ENCODE results near the gene HAUS8.
"Not testable (repeated sequence)": the region's sequence is repeated elsewhere in the genome, so short reads cannot be mapped to it uniquely, and the experiment has no call there.

Gene HAUS8

GRCh38 chr19:17020385-17020784, 54.9 kb downstream of the HAUS8 start:
- no peak overlapping the region for H3K4me3 ChIP-seq (ENCODE audit: low read length)
- no peaks in the 10 kb centered on the region for H4K20me1 ChIP-seq (ENCODE audit: insufficient read depth, low read length)
- H3K36me3 ChIP-seq (replicated peaks; ENCODE audit: low read depth, low read length): no peaks in the 10 kb centered on the region
- no peaks in the 10 kb centered on the region for H3K79me2 ChIP-seq (ENCODE audit: low read length)
- no peaks in the 10 kb centered on the region for H3K4me1 ChIP-seq (ENCODE audit: low read length)
- H3K9ac ChIP-seq (ENCODE audit: low read length): no peak overlapping the region
- no peaks in the 10 kb centered on the region for H3K9me3 ChIP-seq (ENCODE audit: insufficient read depth, low read length)
- TF ChIP-seq CTCF (IDR thresholded peaks at IDR 0.05; ENCODE audit: low read depth, low read length) (no peak), EZH2phosphoT487 (IDR thresholded peaks at IDR 0.05; ENCODE audit: low read depth) (no peak)
- peaks cover 7% of the 10 kb centered on the region; the same call in 1 of the 2 replicates for H3K27me3 ChIP-seq (ENCODE audit: low read depth, low read length)
- H3K4me2 ChIP-seq (ENCODE audit: low read length): no peak overlapping the region
- H2AFZ ChIP-seq (ENCODE audit: low read depth, low read length): 0 out of 2 replicates have a peak overlapping the region, but pooled peaks have one; percentile 1
- no peak overlapping the region for H3K27ac ChIP-seq (ENCODE audit: low read length)

- H3K27ac ChIP-seq (ENCODE audit: low read length); H3K4me3 ChIP-seq (ENCODE audit: low read length); H2AFZ ChIP-seq (ENCODE audit: low read depth, low read length); H3K9me3 ChIP-seq (ENCODE audit: insufficient read depth, low read length); H3K9ac ChIP-seq (ENCODE audit: low read length); H4K20me1 ChIP-seq (ENCODE audit: insufficient read depth, low read length); H3K4me2 ChIP-seq (ENCODE audit: low read length); H3K36me3 ChIP-seq (replicated peaks; ENCODE audit: low read depth, low read length); H3K27me3 ChIP-seq (ENCODE audit: low read depth, low read length); H3K4me1 ChIP-seq (ENCODE audit: low read length); H3K79me2 ChIP-seq (ENCODE audit: low read length): not testable (repeated sequence)
Observed at GRCh38 chr19:17014212-17014861, 60.9 kb downstream of the HAUS8 start.

- H3K79me2 ChIP-seq (ENCODE audit: low read length): no peaks in the 10 kb centered on the region
- TF ChIP-seq EZH2phosphoT487 (IDR thresholded peaks at IDR 0.05; ENCODE audit: low read depth) (no peak), CTCF (IDR thresholded peaks at IDR 0.05; ENCODE audit: low read depth, low read length) (no peak)
- no peaks in the 10 kb centered on the region; the same call in 1 of the 2 replicates for H3K27me3 ChIP-seq (ENCODE audit: low read depth, low read length)
- no peaks in the 10 kb centered on the region for H4K20me1 ChIP-seq (ENCODE audit: insufficient read depth, low read length)
- H3K36me3 ChIP-seq (replicated peaks; ENCODE audit: low read depth, low read length): no peaks in the 10 kb centered on the region
- no peak overlapping the region for H3K27ac ChIP-seq (ENCODE audit: low read length)
- H3K9me3 ChIP-seq (ENCODE audit: insufficient read depth, low read length): no peaks in the 10 kb centered on the region
- H2AFZ ChIP-seq (ENCODE audit: low read depth, low read length): no peak overlapping the region
- no peak overlapping the region for H3K9ac ChIP-seq (ENCODE audit: low read length)
- H3K4me3 ChIP-seq (ENCODE audit: low read length): no peak overlapping the region
- H3K4me1 ChIP-seq (ENCODE audit: low read length): no peaks in the 10 kb centered on the region
- no peak overlapping the region for H3K4me2 ChIP-seq (ENCODE audit: low read length)
Observed at GRCh38 chr19:17011485-17011884, 63.8 kb downstream of the HAUS8 start.

- no peak for TF ChIP-seq EZH2phosphoT487 (IDR thresholded peaks at IDR 0.05; ENCODE audit: low read depth)
- TF ChIP-seq CTCF (IDR thresholded peaks at IDR 0.05; ENCODE audit: low read depth, low read length): no peak
- H2AFZ ChIP-seq (ENCODE audit: low read depth, low read length): no peak overlapping the region
- H3K36me3 ChIP-seq (replicated peaks; ENCODE audit: low read depth, low read length): no peaks in the 10 kb centered on the region
- no peaks in the 10 kb centered on the region for H3K27me3 ChIP-seq (ENCODE audit: low read depth, low read length)
- no peaks in the 10 kb centered on the region for H3K9me3 ChIP-seq (ENCODE audit: insufficient read depth, low read length)
- H3K79me2 ChIP-seq (ENCODE audit: low read length): no peaks in the 10 kb centered on the region
- H3K4me1 ChIP-seq (ENCODE audit: low read length): no peaks in the 10 kb centered on the region
- no peak overlapping the region for H3K4me3 ChIP-seq (ENCODE audit: low read length)
- H3K9ac ChIP-seq (ENCODE audit: low read length): no peak overlapping the region
- no peaks in the 10 kb centered on the region for H4K20me1 ChIP-seq (ENCODE audit: insufficient read depth, low read length)
- H3K4me2 ChIP-seq (ENCODE audit: low read length): no peak overlapping the region
- no peak overlapping the region for H3K27ac ChIP-seq (ENCODE audit: low read length)
Observed at GRCh38 chr19:17006579-17006978, 68.7 kb downstream of the HAUS8 start.

Data from OCI-LY3 (cell line).